HG03025 (cell line): ENCODE measurements around the gene AKAP7.

ENCODE experiments used
- ATAC-seq: cut with Tn5 transposase; IDR thresholded peaks from one replicate; pipeline ENCODE4 v1.9.1; 2021; ENCODE audit warnings: mild to moderate bottlenecking, moderate library complexity; ENCODE audit not compliant: unreplicated experiment, low FRiP score

AKAP7 gene

DNA sequence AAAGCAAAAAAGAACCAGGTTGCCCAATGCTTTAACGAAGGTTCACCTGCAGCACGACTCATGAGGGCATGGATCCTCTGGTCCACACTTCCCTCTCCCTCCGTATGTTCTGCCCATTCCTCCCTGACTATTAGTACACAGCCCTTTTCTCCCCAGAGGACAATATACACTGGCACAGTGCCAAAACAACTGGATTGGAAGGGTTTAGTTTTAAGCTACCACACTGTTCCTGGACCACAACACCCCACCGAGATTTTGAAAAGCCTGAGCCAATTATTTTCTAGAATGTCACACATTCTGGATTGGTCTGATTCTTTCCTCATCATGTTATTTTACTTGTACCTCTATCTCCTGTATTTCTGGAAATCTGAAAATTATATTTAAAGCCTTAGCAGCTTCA lies 2.9 kb upstream of the AKAP7 start:
- ATAC-seq, result no peak

DNA sequence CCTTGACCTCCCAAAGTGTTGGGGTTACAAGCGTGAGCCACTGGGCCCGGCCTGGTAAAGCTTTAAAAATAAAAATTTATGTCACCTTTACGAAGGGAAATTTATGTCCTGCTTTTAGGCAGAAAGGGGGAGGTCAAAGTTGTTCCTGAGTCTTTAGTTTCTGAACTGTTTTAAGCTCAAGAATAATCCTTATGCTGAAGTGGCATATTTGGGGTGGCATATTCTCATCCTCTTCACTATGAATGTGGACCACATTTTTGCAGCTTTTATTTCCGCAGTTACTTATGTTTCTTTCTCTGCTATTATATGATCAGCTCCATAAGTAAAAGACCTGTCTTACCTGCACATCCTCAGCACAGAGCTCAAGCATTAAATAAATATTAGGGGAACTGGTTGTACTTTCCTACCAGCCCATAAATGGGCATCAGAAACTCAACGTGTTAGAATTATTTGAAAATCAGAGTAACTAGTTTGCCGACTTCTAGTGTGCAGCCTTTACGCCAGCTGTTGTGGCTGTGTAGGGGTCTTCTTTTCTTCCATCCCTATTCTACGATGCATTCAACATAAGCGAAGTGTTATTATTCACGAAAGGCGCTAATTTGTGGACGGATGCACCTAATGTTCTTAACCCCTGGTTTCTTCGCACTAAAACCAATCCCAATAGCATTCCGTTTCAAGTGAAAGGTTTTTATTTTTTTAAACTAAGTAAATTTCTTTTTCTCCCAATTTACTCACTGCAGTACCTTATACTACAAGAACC lies 867 bp upstream of the AKAP7 start:
- ATAC-seq, result no peak

DNA sequence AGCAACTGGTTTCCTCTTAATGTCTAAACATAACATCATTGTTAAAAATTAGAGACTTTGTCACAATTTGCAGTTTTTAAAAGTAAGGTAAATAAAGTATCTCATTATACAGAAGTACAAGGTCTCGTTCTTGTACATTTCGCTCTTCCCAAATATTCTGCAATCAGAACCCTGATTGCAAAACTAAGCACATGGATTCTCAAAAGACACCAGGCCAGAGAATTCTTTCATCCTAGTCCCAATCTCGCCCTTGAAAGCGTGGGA lies 355 bp upstream of the AKAP7 start:
- no peak for ATAC-seq

DNA sequence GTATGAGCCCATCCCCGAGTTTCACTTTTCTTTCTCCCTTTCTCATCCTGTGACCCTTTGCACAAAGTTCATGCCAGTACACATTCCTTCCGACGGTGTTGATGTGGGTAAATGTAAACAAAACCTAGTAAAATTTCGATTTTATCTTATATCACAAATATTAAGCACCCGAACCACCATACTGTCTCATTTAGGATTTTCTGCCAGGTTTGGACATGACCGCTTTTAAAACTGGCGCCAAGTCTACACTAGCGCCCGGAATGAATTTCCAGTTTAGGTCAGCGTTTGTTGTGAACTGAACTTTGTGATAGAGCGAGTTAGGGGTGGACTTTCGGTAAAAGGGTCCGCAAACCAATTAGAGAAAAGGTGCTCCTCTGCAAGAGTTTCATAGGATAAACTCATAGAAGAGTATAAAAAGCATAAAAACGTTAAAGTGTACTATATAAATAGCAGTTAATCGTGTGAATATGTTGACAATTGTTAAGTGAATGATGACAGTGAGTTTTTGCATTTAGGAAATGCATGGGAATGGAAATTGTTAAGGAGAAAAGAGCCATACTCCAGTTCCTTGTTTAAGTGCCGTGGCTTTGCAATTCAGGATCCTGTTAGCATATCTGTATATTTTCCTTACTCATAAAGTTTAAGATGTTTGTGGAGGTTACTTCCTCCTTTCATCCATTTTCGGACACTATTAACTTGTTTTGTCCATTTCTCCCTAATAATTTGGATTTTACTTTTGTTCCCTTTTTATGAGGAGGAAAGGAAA lies 937 bp downstream of the AKAP7 start:
- no peak for ATAC-seq

DNA sequence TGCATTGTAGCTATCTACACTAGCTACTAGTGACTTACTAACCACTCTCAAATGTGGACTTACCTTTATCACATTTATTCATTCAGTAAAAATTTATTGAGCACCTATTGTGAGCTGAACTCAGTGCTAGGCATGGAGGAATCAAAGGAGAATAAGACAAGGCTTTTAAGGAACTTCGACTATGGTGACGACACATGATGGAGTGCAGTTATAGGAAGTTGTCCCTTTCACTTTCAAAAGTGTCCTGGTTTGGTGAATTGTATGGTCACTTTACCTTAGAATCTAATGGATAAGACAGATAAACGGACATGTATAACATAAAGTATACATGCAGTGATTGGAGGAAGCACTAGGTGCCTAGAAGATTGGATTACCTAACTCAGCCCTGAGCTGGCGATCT lies 4.3 kb downstream of the AKAP7 start:
- no peak for ATAC-seq

DNA sequence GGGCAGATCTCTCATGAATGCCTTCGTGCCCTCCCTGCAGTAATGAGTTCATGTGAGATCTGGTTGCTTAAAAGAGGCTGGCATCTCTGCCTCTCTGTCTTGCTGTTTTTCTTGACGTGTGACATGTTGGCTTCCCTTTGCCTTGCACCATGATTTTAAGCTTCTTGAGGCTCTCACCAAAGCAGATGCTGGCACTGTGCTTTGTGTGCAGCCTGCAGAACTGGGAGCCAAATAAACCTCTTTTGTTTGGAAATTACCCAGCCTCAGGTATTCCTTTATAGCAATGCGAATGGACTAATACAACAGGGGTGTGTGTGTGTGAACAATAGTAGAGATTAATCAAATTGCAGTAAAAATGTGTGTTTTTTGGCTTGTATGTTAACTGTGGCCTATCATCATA lies 8.1 kb downstream of the AKAP7 start:
- no peak for ATAC-seq

DNA sequence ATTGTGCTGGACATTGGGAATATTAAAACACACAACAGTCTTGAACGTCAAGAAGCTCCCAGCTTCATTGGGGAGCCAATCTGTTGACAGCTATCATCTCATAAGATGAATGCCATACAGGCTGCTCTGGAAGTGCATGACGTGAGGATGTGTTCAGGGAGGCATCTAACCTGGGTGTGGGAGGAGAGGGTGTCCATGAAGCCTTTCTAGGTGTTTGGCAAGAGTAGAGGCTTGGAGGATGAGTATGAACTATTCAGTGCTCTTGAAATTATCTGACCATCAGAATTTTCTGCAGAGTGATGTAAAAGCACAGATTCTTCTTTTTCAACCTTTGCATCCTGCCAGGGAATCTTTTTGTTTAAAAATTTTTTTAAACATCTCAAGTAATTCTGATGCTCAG lies 11.6 kb downstream of the AKAP7 start:
- no peak for ATAC-seq

DNA sequence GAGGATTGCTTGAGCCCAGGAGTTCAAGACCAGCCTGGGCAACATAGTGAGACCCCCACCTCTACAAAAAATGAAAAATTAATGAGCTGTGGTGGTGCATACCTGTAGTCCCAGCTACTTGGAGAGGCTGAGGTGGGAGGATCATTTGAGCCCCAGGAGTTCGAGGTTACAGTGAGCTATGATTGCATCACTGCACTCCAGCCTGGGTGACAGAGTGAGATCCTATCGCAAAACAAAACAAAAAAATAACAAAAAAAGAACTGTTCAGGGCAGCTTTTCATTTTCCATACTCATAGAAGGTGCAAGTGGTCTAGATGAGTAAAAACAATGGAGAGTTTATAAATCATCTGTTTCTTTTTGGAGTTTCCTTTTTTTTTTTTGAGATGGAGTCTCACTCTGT lies 21.1 kb downstream of the AKAP7 start:
- ATAC-seq, result no peak

DNA sequence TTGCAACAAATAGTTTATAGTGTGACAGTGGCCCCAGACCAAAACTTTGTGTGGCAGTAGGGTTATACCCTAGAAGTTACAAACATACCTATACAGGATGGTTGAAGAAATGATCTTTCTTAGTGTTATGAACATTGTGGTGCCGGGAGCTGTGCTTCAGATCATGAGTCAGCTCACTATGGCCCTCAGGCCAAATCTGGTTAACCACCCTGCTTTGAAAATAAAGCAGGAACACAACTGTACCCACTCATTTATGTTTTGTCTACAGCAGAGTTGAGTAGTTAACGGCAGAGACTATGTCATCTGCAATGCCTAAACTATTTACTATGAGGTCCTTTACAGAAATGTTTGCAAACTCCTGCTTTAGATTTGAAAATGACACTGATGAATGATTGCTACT lies 24.3 kb downstream of the AKAP7 start:
- ATAC-seq, result no peak

DNA sequence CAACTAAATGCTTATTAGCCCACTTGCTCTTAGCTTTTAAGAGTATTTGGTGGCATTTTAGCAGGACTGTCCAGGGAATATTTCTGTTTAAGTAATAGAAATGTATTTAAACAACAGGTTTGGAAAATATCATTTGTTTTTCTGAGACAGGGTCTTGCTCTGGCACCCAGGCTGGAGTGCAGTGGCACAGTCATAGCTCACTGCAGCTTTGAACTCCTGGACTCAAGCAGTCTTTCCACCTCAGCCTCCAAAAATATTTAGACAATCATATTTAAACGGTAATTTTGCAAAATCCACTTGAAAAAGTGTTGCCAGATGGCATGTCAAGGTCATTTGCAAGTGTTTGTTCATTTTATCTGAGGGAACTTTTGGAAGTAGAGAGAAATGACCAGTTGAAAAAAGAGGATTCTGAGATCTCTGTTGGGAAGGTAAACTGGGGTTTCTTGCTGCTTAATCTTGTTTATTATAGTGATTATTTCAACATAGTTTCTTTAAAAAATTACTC lies 25.0 kb downstream of the AKAP7 start:
- ATAC-seq, result no peak

DNA sequence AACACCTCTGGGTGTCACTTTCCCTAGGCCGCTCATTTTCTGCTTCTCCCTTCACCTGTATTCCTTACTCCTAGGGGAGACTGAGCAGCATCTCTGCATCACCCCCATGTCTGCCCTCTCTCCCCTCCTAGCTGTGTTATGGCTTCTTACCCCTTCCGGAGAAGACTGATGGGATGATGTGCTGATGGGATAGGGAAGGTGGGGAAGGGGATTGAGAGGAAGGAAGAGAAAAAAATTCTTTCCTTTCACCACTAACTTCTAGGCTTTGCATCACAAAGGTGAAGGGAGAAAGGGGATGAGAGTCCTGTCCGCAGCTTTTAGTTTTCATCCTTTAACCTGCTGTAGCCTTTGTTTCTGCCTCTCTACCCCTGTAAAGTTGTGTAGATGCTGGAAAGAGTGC lies 26.7 kb downstream of the AKAP7 start:
- ATAC-seq, result no peak

DNA sequence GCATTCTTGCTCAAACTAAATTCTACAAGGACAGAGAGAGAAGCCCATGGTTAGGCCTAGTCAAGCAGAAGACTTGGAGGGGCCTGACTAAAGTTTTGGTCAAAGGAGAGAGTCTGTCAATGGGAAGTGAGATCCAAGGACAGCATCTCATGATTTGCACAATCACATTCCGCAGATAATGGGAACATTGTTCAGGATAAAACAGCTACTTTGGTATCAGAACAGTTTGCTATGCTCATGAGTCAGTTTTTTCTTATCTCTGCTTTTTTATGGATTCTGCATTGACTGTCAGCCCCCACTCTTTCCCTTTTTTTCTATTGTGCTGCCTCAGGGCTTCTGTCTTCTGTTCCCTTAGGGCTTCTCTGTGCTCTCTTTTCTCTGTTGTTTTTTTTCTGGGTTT lies 28.6 kb downstream of the AKAP7 start:
- ATAC-seq, result no peak

DNA sequence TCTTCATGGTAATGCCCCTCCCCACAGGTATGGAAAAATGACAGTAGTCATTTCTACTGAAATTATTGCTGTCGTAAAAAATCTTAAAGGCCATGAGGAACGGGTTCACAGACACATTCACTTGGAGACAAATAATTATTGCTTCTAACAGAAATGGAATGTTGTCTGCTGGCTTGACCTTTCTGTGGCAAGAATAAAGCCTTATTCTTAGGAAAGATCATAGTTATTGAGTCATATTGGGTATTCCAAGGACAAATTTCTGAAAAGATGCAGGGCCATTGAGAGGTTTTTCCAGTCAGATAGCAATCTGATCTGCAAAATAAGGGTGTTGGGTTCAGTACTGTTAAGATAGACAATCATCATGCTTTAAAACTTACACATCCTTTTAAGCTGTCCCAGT lies 29.2 kb downstream of the AKAP7 start:
- no peak for ATAC-seq

DNA sequence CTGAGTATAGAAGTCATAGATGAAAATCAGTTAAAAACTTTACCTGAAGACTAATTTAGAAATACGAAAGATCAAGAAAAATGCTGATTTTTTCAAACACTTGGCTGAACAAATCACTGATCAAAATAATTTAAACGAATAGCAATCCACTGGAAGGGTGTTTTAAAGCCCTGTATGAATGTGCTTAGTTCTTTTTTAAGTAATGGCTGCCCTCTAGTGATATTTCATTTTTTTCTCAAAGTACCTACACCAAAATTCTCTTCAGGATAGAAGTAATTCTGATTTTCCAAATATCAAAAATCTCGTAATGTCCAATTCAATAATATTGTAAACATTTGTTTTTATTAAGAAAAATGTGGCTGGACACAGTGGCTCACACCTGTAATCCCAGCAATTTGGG lies 32.5 kb downstream of the AKAP7 start:
- no peak for ATAC-seq

DNA sequence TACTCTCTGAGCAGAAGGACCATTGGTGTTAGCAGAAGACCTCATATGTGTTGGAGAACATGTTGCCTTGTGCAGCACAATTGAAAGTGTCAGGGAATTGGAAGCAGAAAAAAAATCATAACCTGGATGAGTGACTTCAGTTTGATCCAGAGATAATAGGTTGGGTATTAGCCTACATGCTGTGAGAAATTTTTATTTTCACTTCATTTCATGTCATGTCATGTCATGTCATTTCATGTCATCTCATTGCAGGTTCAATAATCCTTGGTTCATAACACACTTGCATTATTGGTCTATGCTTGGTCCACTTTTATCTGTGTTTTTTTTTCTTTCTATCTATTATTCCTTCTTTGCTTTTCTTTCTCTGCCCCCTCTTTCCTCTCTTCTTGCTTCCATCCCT lies 34.3 kb downstream of the AKAP7 start:
- no peak for ATAC-seq

DNA sequence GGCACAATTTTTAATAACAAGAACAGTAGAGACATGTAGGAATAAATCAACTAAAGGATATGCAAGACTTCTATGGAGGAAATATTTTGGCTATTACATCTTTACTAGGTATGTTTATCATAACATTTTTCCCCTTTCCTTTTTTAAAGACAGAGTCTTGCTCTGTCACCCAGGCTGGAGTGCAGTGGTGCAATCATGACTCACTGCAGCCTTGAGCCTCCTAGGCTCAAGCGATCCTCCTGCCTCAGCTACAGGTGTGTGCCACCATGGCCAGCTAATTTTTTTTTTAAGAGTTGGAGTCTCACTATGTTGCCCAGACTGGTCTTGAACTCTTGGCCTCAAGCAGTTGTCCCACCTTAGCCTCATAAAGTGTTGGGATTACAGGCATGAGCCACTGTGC lies 37.0 kb downstream of the AKAP7 start:
- no peak for ATAC-seq

DNA sequence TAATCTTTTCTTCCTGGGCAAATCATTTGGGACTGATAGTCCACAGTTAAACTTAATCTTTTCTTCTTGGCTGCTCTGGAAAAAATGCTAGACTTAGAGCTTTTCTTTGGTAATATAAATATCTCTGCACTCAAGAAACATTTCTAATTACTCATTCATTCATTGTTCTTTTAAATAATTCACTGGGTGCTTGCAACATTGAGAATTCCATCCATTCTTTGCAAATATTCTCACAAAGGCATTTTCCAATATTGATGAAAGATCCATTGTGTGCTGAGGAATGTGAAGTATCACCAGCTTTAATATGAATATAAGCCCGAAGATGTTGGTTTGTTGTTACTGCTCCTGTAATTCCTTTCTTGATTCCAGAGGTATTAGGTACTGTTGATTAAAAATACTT lies 38.4 kb downstream of the AKAP7 start:
- ATAC-seq, result no peak

DNA sequence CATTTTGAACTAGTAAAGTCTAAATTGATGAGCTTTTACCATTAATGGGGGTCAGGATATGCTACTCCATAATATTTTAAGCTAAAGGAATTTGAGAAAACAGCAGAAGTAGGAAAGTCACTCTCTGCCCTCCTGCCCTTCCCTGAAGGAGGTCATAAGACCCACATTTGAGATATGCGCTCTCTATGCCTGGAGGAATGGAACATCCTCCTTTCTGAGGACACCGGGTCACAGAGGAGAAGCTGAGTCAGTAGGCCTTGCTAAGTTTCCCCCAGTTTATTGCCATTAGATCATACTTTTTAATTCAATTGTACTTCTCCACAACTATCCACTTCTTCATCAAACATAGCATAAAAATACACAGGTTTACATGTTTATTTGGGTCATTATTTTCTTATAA lies 40.3 kb downstream of the AKAP7 start:
- ATAC-seq, result no peak

DNA sequence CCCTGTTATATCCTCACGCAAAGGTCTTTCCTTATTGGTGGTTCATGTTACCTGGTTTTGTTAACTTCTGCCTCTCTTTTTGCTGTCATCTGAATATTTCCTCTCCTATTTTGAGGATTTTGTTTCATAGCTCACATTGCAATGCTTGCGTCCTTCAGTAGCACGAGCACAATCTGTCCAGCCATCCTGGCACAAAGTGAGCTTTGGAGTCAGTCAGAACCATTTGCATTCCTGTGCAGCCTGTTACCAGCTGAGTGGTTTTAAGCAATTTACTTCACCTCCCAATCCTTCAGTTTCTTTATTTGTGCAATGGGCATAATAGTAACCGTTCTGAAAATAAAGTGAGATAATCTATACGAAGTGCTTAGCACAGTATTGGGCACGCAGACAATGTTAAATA lies 42.7 kb downstream of the AKAP7 start:
- no peak for ATAC-seq

DNA sequence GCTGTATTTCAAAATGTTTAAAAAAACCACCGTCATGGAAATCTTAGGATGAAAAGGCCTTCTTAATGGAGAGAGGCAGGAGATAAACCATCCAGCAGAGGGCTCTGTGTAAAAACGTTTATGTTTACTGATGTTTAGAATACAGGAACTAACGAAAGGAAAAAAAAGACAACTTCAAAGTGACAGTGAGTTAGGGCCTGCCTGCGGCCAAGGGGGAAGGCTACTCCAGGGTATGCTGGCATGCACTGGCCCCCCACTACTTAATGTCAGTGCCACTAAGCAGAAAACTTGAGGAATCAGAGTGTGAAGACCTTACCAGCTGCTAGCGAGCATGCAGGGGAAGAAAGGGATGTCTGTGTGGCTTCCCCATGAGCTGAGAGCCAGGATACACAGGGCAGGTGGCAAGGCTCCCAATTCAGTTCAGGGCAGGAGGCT lies 47.7 kb downstream of the AKAP7 start:
- no peak for ATAC-seq

DNA sequence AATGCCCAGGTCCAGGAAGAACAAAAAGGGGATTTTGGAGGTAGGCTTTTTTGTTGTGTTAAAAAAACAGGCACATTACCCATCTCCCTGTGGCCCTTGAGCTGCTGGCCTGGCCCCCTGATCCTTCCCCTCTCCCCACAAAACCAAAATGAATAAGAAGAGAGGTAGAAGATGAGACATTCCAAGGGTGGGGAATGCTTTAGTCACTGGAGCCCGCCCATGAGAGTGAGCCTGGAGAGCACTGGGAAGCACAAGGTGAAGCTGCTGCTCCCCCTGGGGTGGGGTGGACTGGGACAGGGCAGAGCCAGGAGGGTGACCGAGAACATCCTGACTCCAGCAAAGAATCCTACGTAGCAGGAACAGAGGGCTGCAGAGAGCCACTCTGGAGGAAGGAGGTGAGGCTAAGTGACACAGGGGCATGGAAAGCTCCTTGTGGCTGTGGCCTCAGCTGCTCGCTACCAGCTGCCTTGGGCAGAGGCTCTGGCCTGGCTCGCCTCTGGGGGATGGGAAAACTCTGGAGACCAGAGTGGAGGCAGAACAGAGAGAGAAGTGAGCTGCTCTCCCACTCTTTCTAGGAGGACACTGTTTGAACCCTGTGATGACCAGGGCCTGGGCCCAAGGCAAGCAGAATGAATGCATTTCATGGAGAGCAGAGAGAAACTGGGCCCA lies 48.3 kb downstream of the AKAP7 start:
- no peak for ATAC-seq

DNA sequence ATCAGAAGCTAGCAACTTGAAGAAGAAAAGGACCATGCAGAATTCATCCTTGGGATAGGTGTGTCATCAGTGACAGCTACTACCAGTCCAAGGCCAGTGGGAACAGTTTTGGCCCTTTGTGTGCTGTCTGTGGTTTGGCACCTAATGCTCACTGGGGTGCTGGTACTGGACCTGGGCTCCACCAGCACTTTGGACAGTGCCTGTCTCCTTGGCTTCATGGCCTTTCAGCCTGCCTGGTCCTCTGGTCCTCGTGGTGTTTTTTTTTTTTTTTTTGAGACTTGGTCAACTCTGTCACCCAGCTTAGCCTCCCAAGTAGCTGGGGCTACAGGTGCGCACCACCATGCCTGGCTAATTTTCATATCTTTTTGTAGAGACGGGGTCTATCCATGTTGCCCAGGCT lies 56.3 kb downstream of the AKAP7 start:
- no peak for ATAC-seq
